Activated CD4-positive, alpha-beta T cell treated with anti-CD3 and anti-CD28 coated beads, Interleukin-2, amount 50 U/mL, for 16 hours (primary cell): ENCODE measurements around the gene TFB2M.

Experiments
- DNase-seq: peaks from one replicate; pipeline ENCODE4 v3.0.0-alpha.2; 2020

The TFB2M gene

DNA sequence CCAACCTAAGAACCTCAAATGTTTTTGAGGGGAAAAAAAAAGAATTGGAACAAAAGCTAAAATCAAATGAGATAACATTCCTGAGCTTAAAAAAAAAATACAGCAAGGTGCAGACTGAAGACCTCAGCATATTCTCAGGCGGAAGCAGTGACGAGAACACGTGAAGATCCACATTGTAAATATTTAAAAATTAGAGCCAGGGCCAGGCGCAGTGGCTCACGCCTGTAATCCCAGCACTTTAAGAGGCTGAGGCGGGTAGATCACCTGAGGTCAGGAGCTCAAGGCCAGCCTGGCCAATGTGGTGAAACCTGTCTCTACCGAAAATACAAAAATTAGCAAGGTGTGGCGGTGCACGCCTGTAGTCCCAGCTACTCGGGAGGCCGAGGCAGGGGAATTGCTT lies 15.7 kb downstream of the TFB2M start:
- DNase-seq = no peak

DNA sequence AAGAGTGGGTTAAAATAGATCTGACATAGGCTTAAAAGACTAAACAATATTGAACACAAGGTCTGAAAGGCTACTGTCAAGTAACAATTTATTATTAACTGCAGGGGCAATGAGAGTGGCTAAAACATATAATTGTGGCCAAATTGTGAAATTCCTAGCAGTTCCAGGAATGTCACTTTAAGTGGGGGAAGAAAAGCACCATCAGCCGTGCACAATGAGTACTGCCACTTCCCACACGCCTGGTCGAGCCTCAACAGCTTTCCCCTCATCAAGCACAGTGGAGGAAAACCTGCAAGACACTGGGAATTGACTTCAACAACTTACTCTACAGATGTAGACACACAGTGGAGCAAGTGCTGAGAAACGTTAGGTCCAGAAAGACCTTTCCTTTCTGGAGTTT lies 16.4 kb downstream of the TFB2M start:
- DNase-seq = no peak

GRCh38 chr1:246544001-246544400 lies 22.1 kb downstream of the TFB2M start:
- DNase-seq = no peak

GRCh38 chr1:246540738-246541491 lies 25.1 kb downstream of the TFB2M start:
- DNase-seq = no peak

DNA sequence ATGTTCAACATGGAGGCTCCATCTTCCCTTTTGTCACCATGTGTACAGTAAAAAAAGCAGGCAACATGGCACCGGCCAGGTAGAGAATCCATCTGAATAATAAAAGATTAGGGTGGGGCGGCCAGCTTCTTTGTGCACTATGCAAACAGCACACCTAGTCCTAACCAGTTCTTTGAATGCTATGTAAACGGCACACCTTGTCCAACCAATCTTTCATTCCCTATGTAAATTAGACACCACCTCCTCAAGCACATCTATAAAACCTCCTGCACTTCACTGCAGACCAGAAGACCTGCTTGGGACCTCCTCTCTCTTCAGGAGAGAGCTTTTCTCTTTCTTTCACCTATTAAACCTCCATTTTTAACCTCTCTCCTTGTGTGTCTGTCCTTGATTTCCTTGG lies 28.2 kb downstream of the TFB2M start:
- no peak for DNase-seq

DNA sequence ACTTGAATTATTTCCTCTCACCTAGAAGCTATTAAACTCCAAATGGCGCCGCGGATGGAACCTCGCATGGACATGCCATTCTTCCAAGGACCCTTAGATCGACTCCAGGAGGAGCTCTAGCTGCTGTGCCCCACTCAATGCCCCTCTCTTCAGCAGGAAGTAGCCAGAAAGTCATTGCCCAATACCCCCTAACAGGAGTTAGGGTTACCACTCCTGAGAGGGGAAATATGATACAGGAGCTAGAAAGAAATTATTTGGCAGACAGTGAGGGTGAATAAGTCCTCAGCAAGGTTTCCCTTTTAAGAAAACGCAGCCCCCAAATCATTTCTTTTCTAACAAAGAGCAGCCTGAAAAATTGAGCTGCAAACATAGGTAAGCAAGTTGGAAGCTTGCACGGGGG lies 28.6 kb downstream of the TFB2M start:
- DNase-seq = no peak

GRCh38 chr1:246534114-246534513 lies 31.9 kb downstream of the TFB2M start:
- DNase-seq = no peak

GRCh38 chr1:246533371-246533905 lies 32.6 kb downstream of the TFB2M start:
- DNase-seq = no peak

- no peak for DNase-seq
Observed at GRCh38 chr1:246532519-246532918, 33.5 kb downstream of the TFB2M start.

GRCh38 chr1:246530482-246530881 lies 35.6 kb downstream of the TFB2M start:
- no peak for DNase-seq

DNA sequence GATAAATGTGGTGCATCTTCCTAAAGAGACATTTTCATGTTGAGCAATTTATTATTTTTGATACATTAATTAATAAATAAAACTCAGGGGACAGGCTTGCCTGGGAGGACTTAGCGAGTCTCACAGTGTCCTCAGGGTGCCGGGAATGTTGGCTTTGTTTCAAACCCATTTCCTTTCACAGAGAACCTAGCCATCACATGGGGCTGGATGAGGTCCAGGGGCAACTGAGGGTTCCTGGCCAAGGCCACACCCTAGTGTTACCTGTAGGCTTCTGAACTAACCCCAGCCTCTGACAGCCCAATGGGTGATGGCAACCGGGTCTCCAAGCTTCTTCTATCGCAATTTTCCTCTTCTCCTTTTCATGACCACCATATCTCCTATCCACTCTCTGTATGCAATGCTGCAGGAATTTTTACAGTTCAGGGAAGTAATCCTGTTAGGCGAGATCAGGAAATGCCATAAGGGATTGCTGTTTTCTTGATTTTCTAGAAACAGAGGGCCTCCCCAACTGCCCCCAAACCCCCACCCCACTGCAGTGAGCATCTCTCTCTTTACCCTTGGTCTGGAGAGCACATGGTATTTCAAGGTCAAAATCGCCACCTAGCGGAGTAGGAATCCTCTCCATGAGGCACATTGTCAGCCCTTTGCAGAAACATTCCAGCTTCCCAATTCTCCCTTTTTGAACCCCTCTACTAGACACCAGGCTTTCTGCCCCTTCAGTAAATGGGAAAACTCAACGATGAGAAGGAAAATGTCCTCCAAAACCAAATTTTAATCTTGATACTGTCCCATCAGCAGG lies 36.9 kb downstream of the TFB2M start:
- no peak for DNase-seq

- DNase-seq = no peak
Observed at GRCh38 chr1:246527402-246528088, 38.5 kb downstream of the TFB2M start.

DNA sequence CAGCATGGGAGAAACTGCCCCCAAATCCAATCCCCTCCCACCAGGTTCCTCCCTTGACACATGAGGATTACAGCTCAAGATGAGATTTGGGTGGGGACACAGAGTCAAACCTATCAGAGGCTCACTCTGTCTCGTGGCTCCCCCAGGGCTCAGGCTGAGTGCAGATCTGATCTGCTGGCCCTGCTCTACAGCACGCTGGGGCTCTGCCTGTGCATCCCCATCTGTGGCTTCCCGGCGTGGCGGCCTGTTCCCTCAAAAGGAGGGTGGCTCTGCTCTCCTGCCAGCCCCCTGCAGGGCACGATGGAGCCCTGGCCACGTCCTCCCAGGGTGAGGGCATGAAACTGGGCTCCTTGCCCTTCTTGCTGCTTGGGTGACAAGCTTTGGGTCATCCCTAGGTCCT lies 39.1 kb downstream of the TFB2M start:
- no peak for DNase-seq

DNA sequence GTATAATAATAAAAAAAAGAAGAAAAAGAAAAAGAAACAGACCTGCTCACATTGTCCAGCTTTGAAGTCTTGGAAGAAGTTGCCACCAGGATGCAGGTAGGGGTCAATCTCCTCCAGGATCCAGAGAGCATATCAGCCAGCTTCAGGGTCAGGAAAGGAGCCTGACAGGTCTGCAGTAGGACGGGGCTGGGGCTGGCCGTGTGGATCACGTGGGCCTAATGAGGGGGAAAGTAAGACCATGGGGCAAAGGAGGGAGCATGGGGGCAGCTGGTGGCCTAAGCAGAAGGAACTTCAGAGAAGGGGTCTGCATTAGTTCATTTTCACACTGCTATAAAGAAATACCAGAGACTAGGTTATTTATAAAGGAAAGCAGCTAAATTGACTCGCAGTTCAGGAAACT lies 39.7 kb downstream of the TFB2M start:
- DNase-seq = no peak

DNA sequence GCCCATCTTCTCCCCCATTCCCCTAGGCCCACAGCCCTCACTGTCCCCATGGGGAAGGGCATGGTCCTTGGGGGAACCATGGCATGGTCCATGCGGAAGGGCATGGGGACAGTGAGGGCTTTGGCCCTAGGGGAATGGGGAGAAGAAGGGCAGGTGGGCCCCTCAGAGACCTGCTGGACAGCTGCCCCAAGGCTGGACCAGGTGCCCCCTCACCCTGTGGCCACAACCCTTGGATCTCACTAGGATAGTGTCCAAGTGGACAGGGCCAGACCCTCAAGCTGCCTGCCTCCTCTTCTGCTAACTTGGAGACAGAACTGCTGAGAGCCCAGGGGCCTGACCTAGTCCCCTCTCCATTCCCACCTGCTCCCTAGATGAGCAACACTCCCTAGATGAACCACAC lies 46.5 kb downstream of the TFB2M start:
- DNase-seq = no peak

DNA sequence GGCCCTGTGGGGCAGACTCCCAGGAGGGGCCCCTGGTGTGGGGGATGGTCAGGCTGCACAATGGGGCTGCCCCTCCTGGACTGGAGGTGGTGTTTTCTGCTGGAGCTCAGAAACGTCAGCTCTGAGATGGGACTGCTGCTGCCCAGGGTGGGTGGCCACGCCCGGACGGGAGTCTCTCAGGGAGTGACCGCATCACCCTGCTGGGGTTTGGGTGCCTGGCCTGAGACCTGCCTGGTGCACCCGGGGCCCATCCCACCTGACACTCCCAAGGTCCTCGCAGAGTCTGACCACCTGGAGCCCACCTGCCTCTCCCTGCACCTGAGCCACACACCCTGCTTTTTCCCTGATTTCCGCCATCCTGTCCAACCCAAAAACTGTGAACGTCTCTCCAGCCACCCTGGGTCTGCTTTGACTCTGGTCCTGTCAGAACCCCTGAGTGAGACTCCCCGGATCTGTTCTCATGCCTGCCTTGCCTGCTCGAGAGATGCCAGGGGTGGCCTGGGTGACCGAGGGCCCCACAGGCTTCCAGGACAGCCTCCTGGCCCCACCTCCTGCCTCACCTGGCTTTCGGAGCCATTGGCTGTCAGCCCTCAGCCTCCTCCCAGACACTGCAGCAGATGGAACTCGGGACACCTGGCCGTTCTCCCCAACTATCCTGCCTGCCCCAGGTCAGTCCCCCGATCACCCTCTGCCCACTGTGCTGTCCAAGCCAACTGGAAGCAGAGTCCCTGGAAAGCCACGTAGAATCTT lies 47.4 kb downstream of the TFB2M start:
- DNase-seq = no peak

GRCh38 chr1:246517391-246517790 lies 48.7 kb downstream of the TFB2M start:
- DNase-seq = no peak

- no peak for DNase-seq
Observed at GRCh38 chr1:246516126-246516525, 49.9 kb downstream of the TFB2M start.

GRCh38 chr1:246515390-246516005 lies 50.6 kb downstream of the TFB2M start:
- DNase-seq = no peak

DNA sequence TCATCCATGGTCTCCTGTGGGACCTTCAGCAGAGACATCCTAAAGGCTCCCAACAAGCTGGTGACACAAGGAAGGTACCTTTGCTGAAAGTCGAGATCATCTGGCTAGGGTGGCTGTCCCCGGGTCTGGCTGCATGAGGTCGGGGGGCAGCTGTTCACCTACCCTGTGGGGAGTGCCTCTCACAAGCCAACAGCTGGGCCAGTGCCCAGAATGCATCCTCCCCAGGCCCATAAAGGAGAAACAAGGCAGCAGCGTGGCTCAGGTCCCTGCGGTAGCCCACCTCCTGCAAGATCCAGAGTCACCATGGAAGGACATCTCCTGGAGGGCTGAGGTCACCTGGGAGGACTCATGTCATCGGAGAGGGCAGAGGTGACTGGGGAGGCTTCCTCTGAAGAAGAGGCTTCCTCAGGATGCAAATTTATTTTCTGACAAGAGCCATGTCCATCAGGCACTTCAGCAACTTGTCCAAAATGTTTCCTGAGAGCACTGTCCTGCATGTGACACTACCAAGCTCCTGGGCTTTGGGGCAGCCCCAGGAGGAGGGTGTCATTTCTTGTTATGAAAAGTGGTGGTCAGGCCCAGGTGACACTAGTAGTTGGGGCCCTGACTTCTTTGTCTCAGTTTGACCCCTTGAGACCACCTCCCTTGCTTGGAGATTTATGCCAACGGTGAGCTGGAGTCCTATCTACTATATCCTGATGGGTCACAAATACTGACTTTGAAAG lies 52.3 kb downstream of the TFB2M start:
- no peak for DNase-seq

DNA sequence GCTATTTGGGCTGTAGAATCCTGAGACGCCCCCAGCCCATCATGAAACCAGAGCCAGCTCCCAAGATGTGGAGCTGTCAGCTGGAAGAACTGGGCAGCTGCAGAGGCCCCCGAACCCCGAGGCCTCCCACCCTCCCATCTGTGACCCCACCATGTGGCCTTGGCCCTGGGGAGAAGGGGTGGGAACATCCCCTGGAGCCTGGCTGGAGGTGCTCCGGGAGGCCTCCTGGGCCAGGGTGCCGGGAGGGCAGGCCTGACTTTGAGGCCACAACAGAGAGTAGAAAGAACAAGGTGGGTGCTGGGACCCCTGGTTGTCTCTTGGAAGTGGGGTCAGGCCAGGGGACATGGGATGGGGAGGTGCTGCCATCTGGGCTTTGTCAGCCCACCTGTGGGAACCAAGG lies 53.0 kb downstream of the TFB2M start:
- no peak for DNase-seq

- no peak for DNase-seq
Observed at GRCh38 chr1:246512635-246513034, 53.4 kb downstream of the TFB2M start.
